Stimulated activated naive B cell treated with anti-CD40 and anti-IgM and Interleukin-4, amounts not matched to agents 10 μg/mL and 1 μg/mL and 100 μg/mL, for 72 hours (primary cell): ENCODE measurements around the gene ZWILCH.
A peak's percentile ranks its signal among the peaks of the same experiment; 100 is the strongest.

Experiments
- ATAC-seq, 2 donors: fragments of 150-1000 bp; cut with Tn5 transposase; replicated peaks; 2 replicates each; pipeline ENCODE4 v1.10.0; 2021; ENCODE audit warnings: moderate library complexity in 1 of 2
- DNase-seq: peaks from one replicate; pipeline ENCODE4 v3.0.0; 2021
- H3K27ac Mint-ChIP-seq: one replicate; pipeline ENCODE4 v1.8.0; 2022; ENCODE audit warnings: mild to moderate bottlenecking, mixed read lengths
- H3K27me3 Mint-ChIP-seq, 2 donors: one replicate each; pipeline ENCODE4 v1.8.0; 2022; ENCODE audit warnings: mixed read lengths in 2 of 2
- H3K36me3 Mint-ChIP-seq, 2 donors: one replicate each; pipeline ENCODE4 v1.8.0; 2022; ENCODE audit warnings: mixed read lengths in 2 of 2, mild to moderate bottlenecking in 1 of 2
- H3K4me1 Mint-ChIP-seq, 2 donors: one replicate each; pipeline ENCODE4 v1.8.0; 2022; ENCODE audit warnings: mixed read lengths in 2 of 2, mild to moderate bottlenecking in 1 of 2
- H3K4me3 Mint-ChIP-seq, 2 donors: one replicate each; pipeline ENCODE4 v1.8.0; 2022; ENCODE audit warnings: mild to moderate bottlenecking in 2 of 2, mixed read lengths in 2 of 2, moderate library complexity in 1 of 2
- H3K9me3 Mint-ChIP-seq, 2 donors: one replicate each; pipeline ENCODE4 v1.8.0; 2022; ENCODE audit warnings: mixed read lengths in 2 of 2, mild to moderate bottlenecking in 1 of 2

Gene ZWILCH

GRCh38 chr15:66477011-66477410, 28.1 kb upstream of the ZWILCH start:
- ATAC-seq (no peak), DNase-seq (no peak)
- H3K4me3 Mint-ChIP-seq: no peak overlapping the region
- H3K4me1 Mint-ChIP-seq: peaks cover 24 to 28% of the 10 kb centered on the region in 2 donors
- no peaks in the 10 kb centered on the region for H3K9me3 Mint-ChIP-seq
- H3K27me3 Mint-ChIP-seq: no peaks in the 10 kb centered on the region
- H3K27ac Mint-ChIP-seq: peak overlapping the region; percentile 62
- peaks cover 30 to 39% of the 10 kb centered on the region in 2 donors for H3K36me3 Mint-ChIP-seq

DNA sequence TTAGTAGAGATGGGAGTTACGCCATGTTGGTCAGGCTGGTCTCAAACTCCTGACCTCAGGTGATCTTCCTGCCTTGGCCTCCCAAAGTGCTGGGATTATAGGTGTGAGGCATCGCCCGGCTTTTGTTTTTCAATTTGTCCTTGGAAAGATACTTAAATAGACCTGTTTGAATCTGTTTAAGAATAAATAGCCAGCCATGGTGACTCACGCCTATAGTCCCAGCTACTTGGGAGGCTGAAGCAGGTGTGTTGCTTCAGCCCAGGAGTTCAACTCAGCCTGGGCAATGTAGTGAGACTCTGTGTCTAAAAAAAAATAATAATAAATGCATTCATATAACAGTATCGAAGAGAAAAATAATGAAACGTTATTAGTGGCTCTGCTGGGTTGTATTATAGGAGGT, 24.9 kb upstream of the ZWILCH start:
- Mint-ChIP-seq H3K27me3 (no peaks in the 10 kb centered on the region), H3K36me3 (peaks cover 41 to 52% of the 10 kb centered on the region in 2 donors), H3K27ac (no peak overlapping the region), H3K4me1 (peaks cover 10 to 22% of the 10 kb centered on the region in 2 donors), H3K4me3 (no peak overlapping the region), H3K9me3 (no peaks in the 10 kb centered on the region)
- ATAC-seq: no peak
- DNase-seq: no peak

GRCh38 chr15:66481107-66481856, 23.8 kb upstream of the ZWILCH start:
- Mint-ChIP-seq H3K4me1 (peaks cover 7 to 13% of the 10 kb centered on the region in 2 donors), H3K27me3 (no peaks in the 10 kb centered on the region), H3K4me3 (no peak overlapping the region), H3K9me3 (no peaks in the 10 kb centered on the region), H3K27ac (peak overlapping the region; percentile 70), H3K36me3 (peaks cover 36 to 44% of the 10 kb centered on the region in 2 donors)
- DNase-seq: no peak
- ATAC-seq: no peak

GRCh38 chr15:66482539-66482938, 22.6 kb upstream of the ZWILCH start:
- DNase-seq: no peak
- H3K27me3 Mint-ChIP-seq: no peaks in the 10 kb centered on the region
- no peak overlapping the region for H3K4me3 Mint-ChIP-seq
- H3K4me1 Mint-ChIP-seq: peaks cover 0 to 8% of the 10 kb centered on the region in 2 donors
- H3K27ac Mint-ChIP-seq: no peak overlapping the region
- ATAC-seq: no peak
- H3K9me3 Mint-ChIP-seq: no peaks in the 10 kb centered on the region
- peaks cover 43 to 45% of the 10 kb centered on the region in 2 donors for H3K36me3 Mint-ChIP-seq

GRCh38 chr15:66483131-66483566, 22.0 kb upstream of the ZWILCH start:
- peaks cover 0 to 11% of the 10 kb centered on the region in 2 donors for H3K4me1 Mint-ChIP-seq
- H3K27me3 Mint-ChIP-seq: no peaks in the 10 kb centered on the region
- no peak overlapping the region for H3K4me3 Mint-ChIP-seq
- no peak for ATAC-seq
- peak overlapping the region; percentile 68 for H3K27ac Mint-ChIP-seq
- no peak for DNase-seq
- no peaks in the 10 kb centered on the region for H3K9me3 Mint-ChIP-seq
- peaks cover 46 to 52% of the 10 kb centered on the region in 2 donors for H3K36me3 Mint-ChIP-seq

GRCh38 chr15:66484539-66485112, 20.5 kb upstream of the ZWILCH start:
- no peak overlapping the region for H3K27ac Mint-ChIP-seq
- H3K4me1 Mint-ChIP-seq: peaks cover 0 to 7% of the 10 kb centered on the region in 2 donors
- DNase-seq (no peak), ATAC-seq (no peak)
- no peak overlapping the region for H3K4me3 Mint-ChIP-seq
- H3K27me3 Mint-ChIP-seq: no peaks in the 10 kb centered on the region
- no peaks in the 10 kb centered on the region for H3K9me3 Mint-ChIP-seq
- peaks cover 43 to 54% of the 10 kb centered on the region in 2 donors for H3K36me3 Mint-ChIP-seq

DNA sequence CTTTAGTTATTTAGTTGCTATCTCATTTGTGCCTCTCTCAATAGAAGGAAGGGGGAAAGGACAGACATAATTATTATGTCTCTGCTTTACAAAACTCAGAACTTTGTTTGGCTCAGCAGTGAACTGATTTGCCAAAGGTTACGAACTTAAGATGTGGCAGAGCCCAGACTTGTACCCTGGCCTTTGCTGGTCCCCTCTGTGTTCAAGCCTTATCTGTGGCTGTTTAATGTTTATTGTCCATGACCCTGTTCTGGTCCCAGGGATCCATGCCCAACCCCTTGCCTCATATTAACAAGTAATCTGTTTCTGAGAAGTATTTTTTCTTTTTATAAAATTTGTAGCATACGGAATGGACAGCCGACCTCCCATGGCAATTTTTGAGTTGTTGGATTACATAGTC, 18.2 kb upstream of the ZWILCH start:
- Mint-ChIP-seq H3K9me3 (no peaks in the 10 kb centered on the region), H3K27me3 (no peaks in the 10 kb centered on the region), H3K4me3 (no peak overlapping the region), H3K36me3 (peaks cover 35 to 55% of the 10 kb centered on the region in 2 donors), H3K27ac (peak overlapping the region; percentile 62), H3K4me1 (peaks cover 7% of the 10 kb centered on the region in 2 donors)
- ATAC-seq (no peak), DNase-seq (no peak)

- no peak overlapping the region for H3K4me3 Mint-ChIP-seq
- no peak for DNase-seq
- H3K4me1 Mint-ChIP-seq: peaks cover 2 to 7% of the 10 kb centered on the region in 2 donors
- H3K27ac Mint-ChIP-seq: no peak overlapping the region
- H3K36me3 Mint-ChIP-seq: peaks cover 26 to 47% of the 10 kb centered on the region in 2 donors
- no peaks in the 10 kb centered on the region for H3K27me3 Mint-ChIP-seq
- no peaks in the 10 kb centered on the region for H3K9me3 Mint-ChIP-seq
- no peak for ATAC-seq
These were observed 16.6 kb upstream of the ZWILCH start for GRCh38 chr15:66488525-66488924.

GRCh38 chr15:66489179-66489791, 15.8 kb upstream of the ZWILCH start:
- Mint-ChIP-seq H3K27ac (no peak overlapping the region), H3K4me3 (no peak overlapping the region), H3K27me3 (no peaks in the 10 kb centered on the region), H3K36me3 (peaks cover 25 to 54% of the 10 kb centered on the region in 2 donors), H3K4me1 (peaks cover 3 to 9% of the 10 kb centered on the region in 2 donors), H3K9me3 (no peaks in the 10 kb centered on the region)
- no peak for DNase-seq
- no peak for ATAC-seq

GRCh38 chr15:66491846-66492245, 13.3 kb upstream of the ZWILCH start:
- ATAC-seq (no peak), DNase-seq (no peak)
- H3K4me3 Mint-ChIP-seq: no peak overlapping the region
- peak overlapping the region; percentile 59 for H3K27ac Mint-ChIP-seq
- no peaks in the 10 kb centered on the region for H3K9me3 Mint-ChIP-seq
- H3K4me1 Mint-ChIP-seq: peaks cover 12 to 29% of the 10 kb centered on the region in 2 donors
- H3K36me3 Mint-ChIP-seq: peaks cover 22 to 57% of the 10 kb centered on the region in 2 donors
- no peaks in the 10 kb centered on the region for H3K27me3 Mint-ChIP-seq

DNA sequence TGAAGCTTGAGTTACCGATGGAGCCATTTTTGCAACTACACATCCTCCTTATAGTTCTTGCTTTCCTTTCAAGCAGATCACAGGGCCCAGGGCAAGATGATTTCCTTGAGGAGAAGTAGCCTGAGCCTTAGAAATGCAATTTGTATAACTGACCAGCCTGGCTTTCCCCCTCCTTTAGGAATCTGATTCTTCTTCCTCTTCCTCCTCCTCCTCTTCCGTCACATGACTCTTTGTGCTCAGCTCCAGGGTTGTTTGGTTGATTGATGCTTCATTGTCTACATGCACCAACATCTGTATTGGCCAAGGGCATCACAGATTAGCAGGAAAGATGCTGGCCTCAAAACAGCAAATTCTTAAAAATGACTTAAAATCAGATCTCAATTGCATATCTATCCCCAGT, 10.9 kb upstream of the ZWILCH start:
- no peak for ATAC-seq
- H3K27ac Mint-ChIP-seq: peak overlapping the region; percentile 14
- H3K36me3 Mint-ChIP-seq: peaks cover 28 to 68% of the 10 kb centered on the region in 2 donors
- no peak overlapping the region for H3K4me3 Mint-ChIP-seq
- no peak for DNase-seq
- no peaks in the 10 kb centered on the region for H3K27me3 Mint-ChIP-seq
- peaks cover 16 to 51% of the 10 kb centered on the region in 2 donors for H3K4me1 Mint-ChIP-seq
- no peaks in the 10 kb centered on the region for H3K9me3 Mint-ChIP-seq

DNA sequence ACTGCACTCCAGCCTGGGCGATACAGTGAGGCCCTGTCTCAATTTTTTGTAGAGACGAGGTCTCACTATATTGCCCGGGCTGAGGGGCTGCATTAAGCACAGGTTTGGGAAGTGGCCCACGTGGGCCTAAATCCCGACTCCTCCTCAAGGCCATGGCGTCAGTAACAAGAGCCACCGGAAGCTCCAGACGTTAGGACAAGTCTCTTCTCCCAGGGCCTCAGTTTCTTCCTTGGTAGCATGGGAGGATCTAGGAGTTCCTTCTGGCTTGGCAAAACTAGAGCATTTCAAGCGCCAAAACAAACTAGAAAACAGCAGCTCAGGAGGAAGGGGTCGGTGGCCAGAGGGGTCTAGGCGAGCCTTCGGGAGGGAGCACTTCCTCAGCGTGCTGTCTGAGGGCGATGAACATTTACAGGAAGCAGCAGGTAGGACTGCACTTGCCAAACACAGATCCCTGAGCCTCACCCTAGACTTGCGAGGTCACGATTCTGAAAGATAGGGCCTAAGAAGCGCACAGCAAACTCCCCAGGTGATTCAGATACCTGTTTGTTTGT, 8.1 kb upstream of the ZWILCH start:
- H3K36me3 Mint-ChIP-seq: peaks cover 34 to 68% of the 10 kb centered on the region in 2 donors
- H3K4me1 Mint-ChIP-seq: peaks cover 24 to 56% of the 10 kb centered on the region in 2 donors
- H3K4me3 Mint-ChIP-seq: peak overlapping the region; percentile 94 to 96

DNA sequence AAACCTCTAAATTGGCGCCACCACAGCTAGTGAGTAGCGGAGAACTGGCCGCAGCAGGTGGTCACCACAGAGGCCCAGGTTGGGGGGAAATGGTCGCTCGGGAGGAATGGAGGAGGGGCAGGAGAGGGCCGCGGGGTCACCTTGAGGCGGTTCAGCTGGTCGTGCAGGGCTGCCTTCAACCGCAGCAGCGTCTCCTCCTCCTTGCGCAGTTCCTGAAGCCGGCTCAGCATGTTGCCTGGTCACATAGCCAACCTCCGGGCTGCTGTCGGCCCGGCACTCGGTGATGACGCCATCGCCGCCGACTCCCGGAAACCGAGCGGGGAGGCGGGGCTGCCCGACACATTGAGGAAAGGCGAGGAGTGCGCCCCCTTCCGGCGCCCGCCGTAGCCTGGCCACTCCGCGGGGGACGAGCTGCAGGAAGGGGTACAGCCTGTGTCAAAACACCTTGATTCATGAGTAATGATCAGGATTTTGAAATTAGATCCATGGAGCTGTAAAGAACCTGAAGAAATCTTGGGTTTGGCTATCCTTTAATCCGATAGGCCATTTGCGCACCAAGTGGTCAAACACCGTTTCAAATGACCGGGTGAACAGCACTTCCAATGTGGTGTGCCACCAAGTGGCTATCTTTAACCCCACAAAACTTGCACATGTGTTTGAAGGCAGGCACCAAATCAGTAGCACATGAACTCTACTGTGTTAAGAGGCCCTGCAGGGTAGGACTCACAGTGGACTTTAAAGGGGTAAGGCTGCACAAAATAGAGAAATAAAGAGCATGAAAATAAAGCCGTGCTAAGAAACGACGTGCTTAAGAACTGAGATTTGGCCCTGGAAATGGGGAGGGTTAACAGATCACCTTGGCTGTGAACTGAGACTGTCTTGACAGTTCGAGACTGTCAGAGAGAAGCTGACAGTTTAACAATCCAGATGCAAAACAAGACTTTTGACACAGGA, 7.3 kb upstream of the ZWILCH start, which contains the start of gene SNAPC5:
TSS of gene SNAPC5 (minus strand) at position 261 of the 954 bp plus-strand sequence. CDS start at position 230, 31 bp downstream.
- Mint-ChIP-seq H3K9me3 (no peaks in the 10 kb centered on the region), H3K27ac (peak within 1 kb of the TSS; percentile 99), H3K4me3 (peak within 1 kb of the TSS; percentile 94 to 96), H3K4me1 (peaks cover 24 to 60% of the 10 kb centered on the region in 2 donors), H3K27me3 (no peaks in the 10 kb centered on the region), H3K36me3 (peaks cover 38 to 72% of the 10 kb centered on the region in 2 donors)
- ATAC-seq (peak; percentile 91 to 93), DNase-seq (peak; percentile 95)

More for the DNA sequence above, 8.1 kb upstream of the ZWILCH start:
- peak overlapping the region; percentile 99 for H3K27ac Mint-ChIP-seq
- no peaks in the 10 kb centered on the region for H3K9me3 Mint-ChIP-seq
- DNase-seq: no peak
- H3K27me3 Mint-ChIP-seq: no peaks in the 10 kb centered on the region
- ATAC-seq: peak; percentile 48 to 54
